ENCODE results near the gene SEH1L. TPM values are rescaled to one million over a fixed set of nuclear protein-coding genes. Genes with fewer than 3 reads are reported as not detected.
A peak's percentile ranks its signal among the peaks of the same experiment; 100 is the strongest.

The SEH1L gene
- total and polyA plus RNA-seq, 10 of the 15 experiments (the other 5 are each of a cell fraction or from before 2014, with no cell fraction given): 27.5 to 109 (median 52.8) TPM

- TF ChIP-seq HDAC6 (IDR thresholded peaks at IDR 0.05; ENCODE audit: unreplicated experiment) (no peak), PAX5 (IDR thresholded peaks at IDR 0.05; ENCODE audit: borderline replicate concordance, low read depth, low read length) (no peak), MLLT1 (IDR thresholded peaks at IDR 0.05) (no peak), USF2 (IDR thresholded peaks at IDR 0.05; ENCODE audit: borderline replicate concordance, low read depth, low read length) (no peak), JUNB (IDR thresholded peaks at IDR 0.05) (peak; percentile 99), RB1 (IDR thresholded peaks at IDR 0.05; ENCODE audit: borderline replicate concordance) (no peak), ZNF384 (IDR thresholded peaks at IDR 0.05; ENCODE audit: borderline replicate concordance, low read depth, low read length) (no peak), SUPT20H (IDR thresholded peaks at IDR 0.05; ENCODE audit: borderline replicate concordance, control insufficient read depth, low read depth, low read length) (no peak), RAD51 (IDR thresholded peaks at IDR 0.05) (no peak), ELK1 (IDR thresholded peaks at IDR 0.05; ENCODE audit: low read depth, low read length) (no peak), NBN (IDR thresholded peaks at IDR 0.05) (no peak), EP300 (IDR thresholded peaks at IDR 0.05; ENCODE audit: borderline replicate concordance in 1 of 2, control insufficient read depth in 1 of 2, low read depth in 2 of 2, low read length in 2 of 2) (peak in 1 of 2 experiments; percentile 50; a peak in 1 of 4 replicates), TCF12 (IDR thresholded peaks at IDR 0.05; ENCODE audit: low read depth, low read length) (no peak), EZH2 (IDR thresholded peaks at IDR 0.05; ENCODE audit: borderline replicate concordance, control insufficient read depth, low read depth, low read length) (no peak), CHD2 (IDR thresholded peaks at IDR 0.05; ENCODE audit: borderline replicate concordance, low read depth, low read length) (no peak), WRNIP1 (IDR thresholded peaks at IDR 0.05; ENCODE audit: borderline replicate concordance, low read depth, low read length) (no peak), MAX (IDR thresholded peaks at IDR 0.05; ENCODE audit: low read depth, low read length) (no peak), NRF1 (conservative IDR thresholded peaks at IDR 0.05; ENCODE audit: low read depth, low read length) (no peak), NR2C2 (IDR thresholded peaks at IDR 0.05; ENCODE audit: borderline replicate concordance, control insufficient read depth, insufficient read length, low read depth) (no peak), STAT3 (IDR thresholded peaks at IDR 0.05; ENCODE audit: low read depth, low read length) (no peak), EGR1 (IDR thresholded peaks at IDR 0.05; ENCODE audit: borderline replicate concordance in 1 of 2, low read depth in 2 of 2, low read length in 2 of 2) (no peak), NFYB (IDR thresholded peaks at IDR 0.05; ENCODE audit: insufficient read depth, low read depth, low read length) (no peak)
Measured at GRCh38 chr18:13019301-13019700, 71.5 kb downstream of the SEH1L start (continued).
